ENCODE results near the gene NFAM1.

DNA sequence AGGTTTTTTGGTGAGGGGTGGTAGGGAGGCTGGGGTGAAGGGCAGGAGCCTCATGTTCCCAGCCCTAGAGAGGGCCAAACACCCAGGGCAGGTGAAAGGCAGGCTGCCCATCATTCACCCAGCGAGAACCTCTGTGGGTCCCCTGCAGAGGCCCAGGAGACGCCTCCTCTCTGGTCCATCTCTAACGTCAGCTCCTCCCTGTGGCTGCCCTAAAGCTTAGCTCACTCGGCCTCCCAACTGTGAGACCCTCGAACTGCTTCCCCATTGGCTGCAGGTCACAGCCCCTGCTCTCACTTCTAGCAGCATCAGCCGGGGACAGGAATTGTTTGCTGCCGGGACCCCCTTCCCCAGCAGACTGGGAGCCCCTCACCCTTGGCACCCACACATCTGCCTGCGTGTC lies 615 bp upstream of the NFAM1 start:
- TF ChIP-seq NFE2L2 (IDR thresholded peaks at IDR 0.05; ENCODE audit: low read depth, low read length) (no peak), POLR2A (IDR thresholded peaks at IDR 0.05; ENCODE audit: low read depth, low read length) (no peak), SMC3 (IDR thresholded peaks at IDR 0.05; ENCODE audit: low read depth, low read length) (no peak), FOS (IDR thresholded peaks at IDR 0.05; ENCODE audit: low read depth, low read length) (no peak), RFX5 (IDR thresholded peaks at IDR 0.05; ENCODE audit: low read depth, low read length) (no peak), RCOR1 (IDR thresholded peaks at IDR 0.05; ENCODE audit: insufficient replicate concordance, low read length) (no peak), CEBPB (IDR thresholded peaks at IDR 0.05; ENCODE audit: low read depth, low read length) (no peak), MAZ (IDR thresholded peaks at IDR 0.05; ENCODE audit: borderline replicate concordance, low read depth, low read length) (no peak), MAFK (IDR thresholded peaks at IDR 0.05; ENCODE audit: low read depth, low read length) (no peak)
- TF ChIP-seq, protein P1, sequence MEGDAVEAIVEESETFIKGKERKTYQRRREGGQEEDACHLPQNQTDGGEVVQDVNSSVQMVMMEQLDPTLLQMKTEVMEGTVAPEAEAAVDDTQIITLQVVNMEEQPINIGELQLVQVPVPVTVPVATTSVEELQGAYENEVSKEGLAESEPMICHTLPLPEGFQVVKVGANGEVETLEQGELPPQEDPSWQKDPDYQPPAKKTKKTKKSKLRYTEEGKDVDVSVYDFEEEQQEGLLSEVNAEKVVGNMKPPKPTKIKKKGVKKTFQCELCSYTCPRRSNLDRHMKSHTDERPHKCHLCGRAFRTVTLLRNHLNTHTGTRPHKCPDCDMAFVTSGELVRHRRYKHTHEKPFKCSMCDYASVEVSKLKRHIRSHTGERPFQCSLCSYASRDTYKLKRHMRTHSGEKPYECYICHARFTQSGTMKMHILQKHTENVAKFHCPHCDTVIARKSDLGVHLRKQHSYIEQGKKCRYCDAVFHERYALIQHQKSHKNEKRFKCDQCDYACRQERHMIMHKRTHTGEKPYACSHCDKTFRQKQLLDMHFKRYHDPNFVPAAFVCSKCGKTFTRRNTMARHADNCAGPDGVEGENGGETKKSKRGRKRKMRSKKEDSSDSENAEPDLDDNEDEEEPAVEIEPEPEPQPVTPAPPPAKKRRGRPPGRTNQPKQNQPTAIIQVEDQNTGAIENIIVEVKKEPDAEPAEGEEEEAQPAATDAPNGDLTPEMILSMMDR (conservative IDR thresholded peaks at IDR 0.05; ENCODE audit: low read depth, low read length) = no peak
- TF ChIP-seq, protein P2, sequence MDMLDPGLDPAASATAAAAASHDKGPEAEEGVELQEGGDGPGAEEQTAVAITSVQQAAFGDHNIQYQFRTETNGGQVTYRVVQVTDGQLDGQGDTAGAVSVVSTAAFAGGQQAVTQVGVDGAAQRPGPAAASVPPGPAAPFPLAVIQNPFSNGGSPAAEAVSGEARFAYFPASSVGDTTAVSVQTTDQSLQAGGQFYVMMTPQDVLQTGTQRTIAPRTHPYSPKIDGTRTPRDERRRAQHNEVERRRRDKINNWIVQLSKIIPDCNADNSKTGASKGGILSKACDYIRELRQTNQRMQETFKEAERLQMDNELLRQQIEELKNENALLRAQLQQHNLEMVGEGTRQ (IDR thresholded peaks at IDR 0.05; ENCODE audit: low read depth, low read length) = no peak
- TF ChIP-seq, protein P3, sequence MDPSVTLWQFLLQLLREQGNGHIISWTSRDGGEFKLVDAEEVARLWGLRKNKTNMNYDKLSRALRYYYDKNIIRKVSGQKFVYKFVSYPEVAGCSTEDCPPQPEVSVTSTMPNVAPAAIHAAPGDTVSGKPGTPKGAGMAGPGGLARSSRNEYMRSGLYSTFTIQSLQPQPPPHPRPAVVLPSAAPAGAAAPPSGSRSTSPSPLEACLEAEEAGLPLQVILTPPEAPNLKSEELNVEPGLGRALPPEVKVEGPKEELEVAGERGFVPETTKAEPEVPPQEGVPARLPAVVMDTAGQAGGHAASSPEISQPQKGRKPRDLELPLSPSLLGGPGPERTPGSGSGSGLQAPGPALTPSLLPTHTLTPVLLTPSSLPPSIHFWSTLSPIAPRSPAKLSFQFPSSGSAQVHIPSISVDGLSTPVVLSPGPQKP (IDR thresholded peaks at IDR 0.05; ENCODE audit: borderline replicate concordance, low read depth, low read length) = no peak

Data from IMR-90 (cell line).